ENCODE measurements around the gene GAGE2A. TPM values are rescaled to one million over a fixed set of nuclear protein-coding genes. Genes with fewer than 3 reads are reported as not detected.
A peak's percentile ranks its signal among the peaks of the same experiment; 100 is the strongest.
"Not testable (repeated sequence)": the region's sequence is repeated elsewhere in the genome, so short reads cannot be mapped to it uniquely, and the experiment has no call there.

The GAGE2A gene
- total and polyA plus RNA-seq, 4 donors: not detected

DNA sequence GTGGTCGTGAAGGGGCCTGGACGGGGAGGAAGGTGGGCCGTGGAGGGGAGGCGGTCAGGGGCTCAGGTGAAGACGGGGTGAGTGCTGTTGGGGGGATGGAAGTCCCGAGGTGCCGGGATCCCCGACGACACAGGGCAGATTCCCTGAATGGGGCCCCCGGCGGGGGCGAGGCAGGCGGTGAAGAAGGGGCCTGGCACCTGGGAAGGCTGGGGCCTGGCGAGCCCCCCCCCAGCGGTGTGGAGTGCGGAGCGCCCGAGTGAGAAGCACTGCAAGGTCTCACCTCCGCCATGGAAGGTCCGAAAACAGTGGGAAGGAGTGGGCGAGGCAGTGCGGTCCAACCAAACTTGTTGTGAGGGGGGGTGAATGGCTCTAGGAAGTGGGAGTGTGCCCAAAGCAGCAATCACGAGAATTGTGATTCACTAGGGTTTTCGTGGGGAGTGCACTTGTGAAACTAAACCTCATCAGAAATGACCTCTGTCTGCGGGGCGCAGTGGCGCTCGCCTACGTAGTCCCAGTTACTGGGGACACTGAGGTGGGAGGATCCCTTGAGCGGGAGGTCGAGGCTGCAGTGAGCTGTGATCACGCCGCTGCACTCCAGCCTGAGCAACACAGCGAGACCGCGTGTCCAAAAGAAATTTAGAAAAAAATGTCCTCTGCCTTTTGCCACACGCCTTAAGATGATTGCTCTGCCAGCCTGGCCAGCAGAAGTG lies 628 bp downstream of the GAGE2A start:
- H3K27ac ChIP-seq (ENCODE audit: low read depth in 1 of 2, low read length in 2 of 2); H3K9me3 ChIP-seq (ENCODE audit: control insufficient read depth, low read length); H3K27me3 ChIP-seq (ENCODE audit: control insufficient read depth in 1 of 2, insufficient read depth in 2 of 2, low read length in 1 of 2); H3K4me1 ChIP-seq (ENCODE audit: control insufficient read depth in 1 of 2, insufficient read depth in 2 of 2, low read length in 2 of 2); H3K36me3 ChIP-seq (ENCODE audit: control insufficient read depth in 1 of 2, insufficient read depth in 2 of 2, low read length in 1 of 2); ATAC-seq (ENCODE audit: low FRiP score); intact Hi-C loops (cut with DNase I); H3K4me3 ChIP-seq (ENCODE audit: low read length in 2 of 2): not testable (repeated sequence)
- peak; percentile 60 to 83 for DNase-seq
- WGBS, 2 donors: 90 to 92% methylated on average over 25 of the region's 37 CpGs

GRCh38 chrX:49590488-49590887 lies 1.2 kb downstream of the GAGE2A start:
- H3K27me3 ChIP-seq (ENCODE audit: control insufficient read depth in 1 of 2, insufficient read depth in 2 of 2, low read length in 1 of 2); H3K36me3 ChIP-seq (ENCODE audit: control insufficient read depth in 1 of 2, insufficient read depth in 2 of 2, low read length in 1 of 2); H3K4me1 ChIP-seq (ENCODE audit: control insufficient read depth in 1 of 2, insufficient read depth in 2 of 2, low read length in 2 of 2); ATAC-seq (ENCODE audit: low FRiP score); H3K27ac ChIP-seq (ENCODE audit: low read depth in 1 of 2, low read length in 2 of 2); H3K9me3 ChIP-seq (ENCODE audit: control insufficient read depth, low read length); H3K4me3 ChIP-seq (ENCODE audit: low read length in 2 of 2); intact Hi-C loops (cut with DNase I): not testable (repeated sequence)
- peak in 1 of 2 donors; percentile 22 for DNase-seq
- WGBS, 2 donors: 91 to 92% methylated on average over 10 to 11 of the region's 17 CpGs

- WGBS, 2 donors: no CpG with 5 or more reads among the region's 16 CpGs
- intact Hi-C loops (cut with DNase I); H3K36me3 ChIP-seq (ENCODE audit: control insufficient read depth in 1 of 2, insufficient read depth in 2 of 2, low read length in 1 of 2): not testable (repeated sequence)
Measured at GRCh38 chrX:49598720-49599119, 9.4 kb downstream of the GAGE2A start, which contains the start of gene GAGE1. GAGE1 (plus strand) TSS chrX:49599020; CDS start chrX:49600175, 1,155 bp downstream.

GRCh38 chrX:49610718-49611310 lies 21.5 kb downstream of the GAGE2A start:
- no peaks in the 10 kb centered on the region for H3K36me3 ChIP-seq (ENCODE audit: control insufficient read depth in 1 of 2, insufficient read depth in 2 of 2, low read length in 1 of 2)
- no peak for ATAC-seq (ENCODE audit: low FRiP score)
- intact Hi-C loops (cut with DNase I): no loop called here
- WGBS, 2 donors: 34 to 35% methylated on average over 7 of the region's 7 CpGs
- no peaks in the 10 kb centered on the region for H3K9me3 ChIP-seq (ENCODE audit: control insufficient read depth, low read length)
- no peak for DNase-seq
- no peaks in the 10 kb centered on the region for H3K27me3 ChIP-seq (ENCODE audit: control insufficient read depth in 1 of 2, insufficient read depth in 2 of 2, low read length in 1 of 2)
- no peak overlapping the region for H3K4me3 ChIP-seq (ENCODE audit: low read length in 2 of 2)
- H3K27ac ChIP-seq (ENCODE audit: low read depth in 1 of 2, low read length in 2 of 2): no peak overlapping the region
- no peaks in the 10 kb centered on the region for H3K4me1 ChIP-seq (ENCODE audit: control insufficient read depth in 1 of 2, insufficient read depth in 2 of 2, low read length in 2 of 2)

More at GRCh38 chrX:49598720-49599119, 9.4 kb downstream of the GAGE2A start, which contains the start of gene GAGE1:
- DNase-seq; ATAC-seq (ENCODE audit: low FRiP score); H3K27ac ChIP-seq (ENCODE audit: low read depth in 1 of 2, low read length in 2 of 2); H3K4me1 ChIP-seq (ENCODE audit: control insufficient read depth in 1 of 2, insufficient read depth in 2 of 2, low read length in 2 of 2); H3K9me3 ChIP-seq (ENCODE audit: control insufficient read depth, low read length); H3K4me3 ChIP-seq (ENCODE audit: low read length in 2 of 2); H3K27me3 ChIP-seq (ENCODE audit: control insufficient read depth in 1 of 2, insufficient read depth in 2 of 2, low read length in 1 of 2): not testable (repeated sequence)

- intact Hi-C loops (cut with DNase I): no loop called here
Measured at GRCh38 chrX:49618574-49618973, 29.3 kb downstream of the GAGE2A start.

DNA sequence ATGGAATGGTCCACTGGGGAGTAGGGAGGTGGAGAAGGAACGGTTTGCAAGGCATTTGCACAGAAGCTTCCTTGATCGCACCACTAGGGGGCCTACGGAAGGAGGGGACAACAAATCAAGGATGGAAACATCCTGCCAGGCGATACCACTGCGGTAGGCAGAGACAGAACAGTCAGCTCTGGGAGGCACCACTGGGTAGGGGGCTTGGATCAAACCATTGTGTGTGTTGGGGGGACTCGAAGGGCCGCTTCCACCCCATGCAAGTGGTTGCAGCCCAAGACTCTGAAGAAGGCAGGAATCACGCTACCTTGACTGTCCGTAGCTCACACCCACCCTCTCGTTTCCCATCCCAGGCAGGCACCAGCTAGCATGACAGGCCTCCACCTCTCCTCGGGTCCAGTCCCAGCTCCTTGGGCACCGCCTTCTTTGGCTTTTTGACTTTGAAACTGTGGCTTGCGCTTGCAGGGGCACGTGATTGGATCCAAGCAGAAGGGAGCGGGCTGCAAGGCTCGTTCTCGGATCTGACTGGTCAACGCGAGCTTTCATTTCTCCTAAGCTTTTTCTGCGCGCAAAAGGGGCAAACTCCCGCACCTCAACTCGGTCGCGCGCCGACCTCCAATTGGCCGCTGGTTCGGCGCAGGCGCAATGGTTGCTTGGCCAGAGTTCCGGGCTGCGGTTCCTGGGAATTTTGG lies 37.9 kb downstream of the GAGE2A start:
- Histone ChIP-seq H3K27me3 (ENCODE audit: control insufficient read depth in 1 of 2, insufficient read depth in 2 of 2, low read length in 1 of 2) (no peaks in the 10 kb centered on the region), H3K9me3 (ENCODE audit: control insufficient read depth, low read length) (peaks cover 2% of the 10 kb centered on the region), H3K36me3 (ENCODE audit: control insufficient read depth in 1 of 2, insufficient read depth in 2 of 2, low read length in 1 of 2) (no peaks in the 10 kb centered on the region), H3K27ac (ENCODE audit: low read depth in 1 of 2, low read length in 2 of 2) (no peak overlapping the region), H3K4me1 (ENCODE audit: control insufficient read depth in 1 of 2, insufficient read depth in 2 of 2, low read length in 2 of 2) (no peaks in the 10 kb centered on the region), H3K4me3 (ENCODE audit: low read length in 2 of 2) (no peak overlapping the region)
- DNase-seq (peak in 1 of 2 donors; percentile 48), ATAC-seq (ENCODE audit: low FRiP score) (no peak)
- intact Hi-C loops (cut with DNase I): no loop called here
- 50 to 69% methylated on average over 32 to 33 of the region's 33 CpGs for WGBS, 2 donors

More at GRCh38 chrX:49618574-49618973, 29.3 kb downstream of the GAGE2A start:
- ATAC-seq (ENCODE audit: low FRiP score) (no peak), DNase-seq (no peak)
- H3K27ac ChIP-seq (ENCODE audit: low read depth in 1 of 2, low read length in 2 of 2): no peak overlapping the region
- no peaks in the 10 kb centered on the region for H3K36me3 ChIP-seq (ENCODE audit: control insufficient read depth in 1 of 2, insufficient read depth in 2 of 2, low read length in 1 of 2)
- 67 to 82% methylated on average over 2 of the region's 2 CpGs for WGBS, 2 donors
- no peaks in the 10 kb centered on the region for H3K27me3 ChIP-seq (ENCODE audit: control insufficient read depth in 1 of 2, insufficient read depth in 2 of 2, low read length in 1 of 2)
- H3K4me3 ChIP-seq (ENCODE audit: low read length in 2 of 2): no peak overlapping the region
- no peaks in the 10 kb centered on the region for H3K4me1 ChIP-seq (ENCODE audit: control insufficient read depth in 1 of 2, insufficient read depth in 2 of 2, low read length in 2 of 2)
- no peaks in the 10 kb centered on the region for H3K9me3 ChIP-seq (ENCODE audit: control insufficient read depth, low read length)

GRCh38 chrX:49644991-49645637 lies 55.8 kb downstream of the GAGE2A start:
- H3K36me3 ChIP-seq (ENCODE audit: control insufficient read depth in 1 of 2, insufficient read depth in 2 of 2, low read length in 1 of 2): no peaks in the 10 kb centered on the region
- H3K27ac ChIP-seq (ENCODE audit: low read depth in 1 of 2, low read length in 2 of 2): no peak overlapping the region
- intact Hi-C loops (cut with DNase I): no loop called here
- ATAC-seq (ENCODE audit: low FRiP score): peak; percentile 52
- no peak for DNase-seq
- 73 to 78% methylated on average over 8 of the region's 8 CpGs for WGBS, 2 donors
- no peaks in the 10 kb centered on the region for H3K9me3 ChIP-seq (ENCODE audit: control insufficient read depth, low read length)
- H3K4me1 ChIP-seq (ENCODE audit: control insufficient read depth in 1 of 2, insufficient read depth in 2 of 2, low read length in 2 of 2): no peaks in the 10 kb centered on the region
- H3K4me3 ChIP-seq (ENCODE audit: low read length in 2 of 2): no peak overlapping the region
- no peaks in the 10 kb centered on the region for H3K27me3 ChIP-seq (ENCODE audit: control insufficient read depth in 1 of 2, insufficient read depth in 2 of 2, low read length in 1 of 2)
